HG03175 (cell line): Measurements from ENCODE around the gene MEOX2.

Experiments
- ATAC-seq: cut with Tn5 transposase; IDR thresholded peaks from one replicate; pipeline ENCODE4 v1.9.1; 2021; ENCODE audit warnings: mild to moderate bottlenecking, moderate library complexity; ENCODE audit not compliant: unreplicated experiment

The MEOX2 gene

GRCh38 chr7:15566476-15566875 is 120.0 kb downstream of the MEOX2 start:
- no peak for ATAC-seq

- no peak for ATAC-seq
These were observed 124.6 kb downstream of the MEOX2 start, which contains the start of gene AGMO for GRCh38 chr7:15561835-15562234. TSS of gene AGMO (minus strand) at chr7:15562015.
